Activated CD8-positive, alpha-beta T cell treated with anti-CD3 and anti-CD28 coated beads for 36 hours (primary cell): ENCODE results near the gene CDC42EP2. TPM values are rescaled to one million over a fixed set of nuclear protein-coding genes. Genes with fewer than 3 reads are reported as not detected.

ENCODE experiments used
- ATAC-seq: fragments of 200-7000 bp; cut with Tn5 transposase; one replicate; pipeline ENCODE4 v1.10.0; 2021; ENCODE audit warnings: mild to moderate bottlenecking, moderate library complexity
- CTCF ChIA-PET: fragments of 350-600 bp; sonication (Branson Sonifier 250); formaldehyde crosslinking; loops from one replicate; lab custom pipeline; 2021; ENCODE audit warnings: antibody characterized with exemption; lab: Charles Lee
- POLR2A ChIA-PET: fragments of 350-600 bp; sonication (Branson Sonifier 250); formaldehyde crosslinking; loops from one replicate; lab custom pipeline; 2021; ENCODE audit warnings: antibody characterized with exemption; lab: Charles Lee
- DNase-seq: peaks from one replicate; pipeline ENCODE4 v3.0.0-alpha.2; 2020
- H3K27ac Mint-ChIP-seq: one replicate; pipeline ENCODE4 v1.8.0; 2021; ENCODE audit warnings: mild to moderate bottlenecking, mixed read lengths
- H3K27me3 Mint-ChIP-seq: one replicate; pipeline ENCODE4 v1.8.0; 2021; ENCODE audit warnings: mixed read lengths
- H3K36me3 Mint-ChIP-seq: one replicate; pipeline ENCODE4 v1.8.0; 2021; ENCODE audit warnings: low read depth, mixed read lengths
- H3K4me1 Mint-ChIP-seq: one replicate; pipeline ENCODE4 v1.8.0; 2021; ENCODE audit warnings: low read depth, mixed read lengths
- H3K4me3 Mint-ChIP-seq: one replicate; pipeline ENCODE4 v1.8.0; 2021; ENCODE audit warnings: mild to moderate bottlenecking, moderate library complexity, mixed read lengths
- H3K9me3 Mint-ChIP-seq: one replicate; pipeline ENCODE4 v1.8.0; 2021; ENCODE audit warnings: mixed read lengths
- CTCF ChIP-seq: fragments of 200-600 bp; IDR thresholded peaks from one replicate; pipeline ENCODE4 v1.8.0; 2022; ENCODE audit warnings: antibody characterized with exemption, mild to moderate bottlenecking
- intact Hi-C: fragments of 100-400 bp; cut with micrococcal nuclease; formaldehyde crosslinking; loops from one replicate; pipeline ENCODE4 v1.10.0; 2022
- total RNA-seq, 2 experiments: library from RNA; stranded (reverse); gene quantifications; one replicate each; pipeline ENCODE4 v1.2.3, GENCODE V29; 2021

CDC42EP2 gene
- total RNA-seq, 2 experiments from 2014 or later, result 1.2 TPM; not detected in 1

DNA sequence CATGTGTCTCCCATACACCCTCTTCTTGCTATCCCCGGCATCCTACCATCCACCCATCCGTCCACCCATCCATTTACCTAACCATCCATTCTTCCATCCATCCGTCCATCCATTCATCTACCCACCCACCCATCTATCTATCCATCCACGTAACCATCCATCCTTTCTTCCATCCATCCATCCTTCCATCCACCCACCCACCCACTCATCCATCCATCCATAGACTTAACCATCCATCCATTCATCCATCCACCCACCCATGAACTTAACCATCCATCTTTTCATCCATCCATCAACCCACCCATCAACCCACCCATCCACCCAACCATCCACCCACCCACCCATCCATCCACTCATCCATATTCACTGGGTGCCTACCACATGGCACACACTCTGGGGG is 10.6 kb upstream of the CDC42EP2 start:
- no peaks in the 10 kb centered on the region for H3K4me1 Mint-ChIP-seq
- no peaks in the 10 kb centered on the region for H3K27me3 Mint-ChIP-seq
- POLR2A ChIA-PET, result no interaction called here
- no peaks in the 10 kb centered on the region for H3K36me3 Mint-ChIP-seq
- CTCF ChIA-PET, result interaction anchor here (1.3 kb wide), 1 partner anchor 12 kb away, joined by 4 read pairs; no protein-coding TSS in a partner anchor
- no peak for DNase-seq
- ATAC-seq, result no peak
- TF ChIP-seq CTCF, result no peak
- H3K4me3 Mint-ChIP-seq, result no peak overlapping the region
- H3K9me3 Mint-ChIP-seq, result no peaks in the 10 kb centered on the region
- H3K27ac Mint-ChIP-seq, result no peak overlapping the region
- intact Hi-C loops, result no loop called here

GRCh38 chr11:65304613-65305012 is 10.1 kb upstream of the CDC42EP2 start:
- ChIA-PET POLR2A (interaction anchor here (0.9 kb wide), 1 partner anchor 25 kb away, joined by 3 read pairs; no protein-coding TSS in a partner anchor), CTCF (interaction anchor here (1.3 to 13.6 kb wide), 3 partner anchors 11 to 25 kb away, joined by 4 to 265 read pairs (median 6); partner anchors contain the start of gene DPF2)
- DNase-seq (no peak), ATAC-seq (no peak)
- Mint-ChIP-seq H3K9me3 (no peaks in the 10 kb centered on the region), H3K4me1 (no peaks in the 10 kb centered on the region), H3K27me3 (no peaks in the 10 kb centered on the region), H3K36me3 (no peaks in the 10 kb centered on the region), H3K27ac (no peak overlapping the region), H3K4me3 (no peak overlapping the region)
- intact Hi-C loops, result no loop called here
- TF ChIP-seq CTCF, result no peak

GRCh38 chr11:65305501-65306268 is 9.0 kb upstream of the CDC42EP2 start:
- POLR2A ChIA-PET, result interaction anchor here (0.9 to 1.1 kb wide), 2 partner anchors 24 to 44 kb away, joined by 3 to 5 read pairs; partner anchors contain the start of gene POLA2
- CTCF ChIA-PET, result interaction anchor here (0.5 to 13.6 kb wide), 3 partner anchors 10 to 453 kb away, joined by 3 to 265 read pairs (median 6); partner anchors contain the start of gene DPF2
- Mint-ChIP-seq H3K4me1 (no peaks in the 10 kb centered on the region), H3K27me3 (no peaks in the 10 kb centered on the region), H3K27ac (no peak overlapping the region), H3K4me3 (no peak overlapping the region), H3K9me3 (no peaks in the 10 kb centered on the region), H3K36me3 (no peaks in the 10 kb centered on the region)
- no peak for TF ChIP-seq CTCF
- DNase-seq (no peak), ATAC-seq (no peak)
- intact Hi-C loops, result no loop called here

DNA sequence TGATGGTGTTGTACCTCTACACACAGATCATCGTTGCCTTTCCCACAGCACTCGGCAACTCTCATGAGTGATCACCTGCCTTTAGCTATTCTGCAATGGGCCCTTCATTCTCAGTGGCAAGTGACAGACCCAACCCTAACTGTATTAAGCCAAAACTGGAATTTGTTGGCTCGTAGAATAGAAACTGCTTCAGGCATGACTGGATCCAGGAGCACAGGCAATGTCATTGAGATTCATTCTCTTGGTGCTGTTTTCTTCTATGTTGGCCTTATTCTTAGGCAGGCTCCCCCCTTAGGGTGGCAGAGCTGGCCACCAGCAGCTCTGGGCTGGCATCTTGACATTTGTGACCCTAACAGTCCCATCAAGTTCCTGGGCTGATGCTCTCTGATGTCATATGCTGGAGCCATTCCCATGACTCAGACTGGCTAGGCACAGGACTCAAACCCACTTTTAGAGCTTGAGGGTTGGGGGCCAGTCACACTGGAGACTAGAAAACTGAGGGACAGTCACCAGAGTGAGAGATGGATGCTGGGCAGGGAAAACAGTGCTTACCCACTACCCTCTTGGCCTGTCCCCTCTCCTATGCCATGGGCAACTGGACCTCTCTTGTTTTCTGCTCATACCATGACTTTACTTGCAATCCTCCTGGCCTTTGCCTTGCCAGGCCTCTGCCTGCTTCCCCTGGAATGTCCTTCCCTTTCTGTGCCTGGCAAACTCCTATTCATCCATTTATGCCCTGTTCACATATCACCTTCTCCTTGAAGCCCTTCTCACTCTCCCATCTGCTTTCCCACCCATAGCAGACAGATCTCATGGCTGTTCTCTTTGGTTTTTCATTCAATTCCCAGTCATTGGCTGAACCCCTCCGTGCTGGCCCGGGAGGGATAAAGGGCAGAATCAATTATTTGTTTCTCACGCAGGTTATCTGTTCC is 7.1 kb upstream of the CDC42EP2 start:
- ChIA-PET CTCF (interaction anchor here (0.9 to 13.6 kb wide), 3 partner anchors 8 to 22 kb away, joined by 3 to 265 read pairs (median 5); partner anchors contain the start of gene DPF2), POLR2A (interaction anchor here (0.6 to 1.2 kb wide), 3 partner anchors 10 to 46 kb away, joined by 3 read pairs; partner anchors contain the start of gene POLA2)
- intact Hi-C loops, result no loop called here
- Mint-ChIP-seq H3K4me3 (no peak overlapping the region), H3K27ac (no peak overlapping the region), H3K27me3 (no peaks in the 10 kb centered on the region), H3K36me3 (no peaks in the 10 kb centered on the region), H3K4me1 (no peaks in the 10 kb centered on the region), H3K9me3 (no peaks in the 10 kb centered on the region)
- DNase-seq (no peak), ATAC-seq (no peak)
- no peak for TF ChIP-seq CTCF
